ENCODE measurements around the gene DNAH7.
"Not testable (repeated sequence)": the region's sequence is repeated elsewhere in the genome, so short reads cannot be mapped to it uniquely, and the experiment has no call there.

DNAH7 gene

GRCh38 chr2:195733831-195734230, 334.8 kb downstream of the DNAH7 start:
- DNase-seq (ENCODE audit: low read depth in 1 of 2, low spot score in 1 of 2), result no peak

- no peak for DNase-seq (ENCODE audit: low read depth in 1 of 2, low spot score in 1 of 2)
Observed at GRCh38 chr2:195732574-195732973, 336.1 kb downstream of the DNAH7 start.

- no peak for DNase-seq (ENCODE audit: low read depth in 1 of 2, low spot score in 1 of 2)
Observed at GRCh38 chr2:195730912-195731311, 337.7 kb downstream of the DNAH7 start.

- no peak for DNase-seq (ENCODE audit: low read depth in 1 of 2, low spot score in 1 of 2)
Observed at GRCh38 chr2:195727106-195727505, 341.5 kb downstream of the DNAH7 start.

- no peak for DNase-seq (ENCODE audit: low read depth in 1 of 2, low spot score in 1 of 2)
Observed at GRCh38 chr2:195722075-195722474, 346.6 kb downstream of the DNAH7 start.

- no peak for DNase-seq (ENCODE audit: low read depth in 1 of 2, low spot score in 1 of 2)
Observed at GRCh38 chr2:195721042-195721441, 347.6 kb downstream of the DNAH7 start.

GRCh38 chr2:195716466-195716865, 352.2 kb downstream of the DNAH7 start:
- DNase-seq (ENCODE audit: low read depth in 1 of 2, low spot score in 1 of 2), result no peak

GRCh38 chr2:195711478-195711877, 357.2 kb downstream of the DNAH7 start:
- no peak for DNase-seq (ENCODE audit: low read depth in 1 of 2, low spot score in 1 of 2)

- no peak for DNase-seq (ENCODE audit: low read depth in 1 of 2, low spot score in 1 of 2)
Observed at GRCh38 chr2:195709901-195710806, 358.5 kb downstream of the DNAH7 start.

GRCh38 chr2:195706161-195706900, 362.3 kb downstream of the DNAH7 start:
- no peak for DNase-seq (ENCODE audit: low read depth in 1 of 2, low spot score in 1 of 2)

GRCh38 chr2:195700480-195700879, 368.2 kb downstream of the DNAH7 start:
- DNase-seq (ENCODE audit: low read depth in 1 of 2, low spot score in 1 of 2), result no peak

- no peak for DNase-seq (ENCODE audit: low read depth in 1 of 2, low spot score in 1 of 2)
Observed at GRCh38 chr2:195697681-195698220, 370.9 kb downstream of the DNAH7 start.

- DNase-seq (ENCODE audit: low read depth in 1 of 2, low spot score in 1 of 2), result no peak
Observed at GRCh38 chr2:195696012-195696411, 372.6 kb downstream of the DNAH7 start.

- DNase-seq (ENCODE audit: low read depth in 1 of 2, low spot score in 1 of 2), result no peak
Observed at GRCh38 chr2:195695002-195695631, 373.5 kb downstream of the DNAH7 start.

GRCh38 chr2:195694553-195694952, 374.1 kb downstream of the DNAH7 start:
- no peak for DNase-seq (ENCODE audit: low read depth in 1 of 2, low spot score in 1 of 2)

- DNase-seq (ENCODE audit: low read depth in 1 of 2, low spot score in 1 of 2), result not testable (repeated sequence)
Observed at GRCh38 chr2:195692531-195692930, 376.1 kb downstream of the DNAH7 start.

All from activated T-helper 1 cell treated with anti-CD3 and anti-CD28 coated beads, Interleukin-2, amount 50 U/mL, for 16 hours (primary cell).